GM12878 (cell line): Measurements from ENCODE around the gene SLC9A3. TPM values are rescaled to one million over a fixed set of nuclear protein-coding genes. Genes with fewer than 3 reads are reported as not detected.
A peak's percentile ranks its signal among the peaks of the same experiment; 100 is the strongest.

ENCODE experiments used
- ATAC-seq: fragments of 200-7000 bp; cut with Tn5 transposase; 3 replicates; pipeline ENCODE4 v1.9.1; 2020; ENCODE audit warnings: mild to moderate bottlenecking, moderate library complexity
- BruUV-seq: library from RNA; stranded (reverse); fragments of 400-500 nt; replicated peaks from 2 replicates; lab custom pipeline; 2021; lab: Mats Ljungman, UMichigan
- CTCF ChIA-PET: fragments of 300-600 bp; sonication (Branson Sonifier 250); formaldehyde crosslinking; extraction: SDS; loops from one replicate; lab custom pipeline; 2021; ENCODE audit warnings: inconsistent platforms; lab: Yijun Ruan, JAX
- POLR2A ChIA-PET: fragments of 350-600 bp; formaldehyde crosslinking; extraction: SDS; loops from one replicate; lab custom pipeline; 2021; ENCODE audit warnings: inconsistent platforms; lab: Charles Lee
- RAD21 ChIA-PET: fragments of 300-600 bp; sonication (Branson Sonifier 250); formaldehyde crosslinking; loops from one replicate; lab custom pipeline; 2023; ENCODE audit warnings: antibody characterized with exemption; ENCODE audit not compliant: unreplicated experiment; lab: Charles Lee
- SMC1A ChIA-PET: fragments of 300-600 bp; sonication (Branson Sonifier 250); formaldehyde crosslinking; loops from one replicate; lab custom pipeline; 2023; ENCODE audit not compliant: unreplicated experiment, uncharacterized antibody; lab: Charles Lee
- DNase-seq: peaks from one replicate; pipeline ENCODE4 v3.0.0-alpha.2; 2011; ENCODE audit warnings: low read depth, low spot score
- FAIRE-seq: peaks from 3 replicates; lab custom pipeline; 2011; peaks lifted over from hg19 to GRCh38; lab: Jason Lieb, UNC
- H2AFZ ChIP-seq: 2 replicates; pipeline ENCODE4 v1.6.0; 2011; ENCODE audit warnings: low read depth, low read length, control low read depth; ENCODE audit not compliant: control insufficient read depth
- H3K27ac ChIP-seq: 2 replicates; pipeline ENCODE4 v1.5.1; 2011; ENCODE audit warnings: control low read depth; ENCODE audit not compliant: control insufficient read depth, insufficient read depth
- H3K27me3 ChIP-seq, 2 experiments: replicated peaks in 1 of 2; 2 replicates each; pipeline versions ENCODE4 v1.6.0 to v1.6.1; 2011; ENCODE audit warnings: low read length in 1 of 2; ENCODE audit not compliant: control insufficient read depth in 2 of 2, insufficient read depth in 2 of 2
- H3K36me3 ChIP-seq, 2 experiments: 2 replicates each; pipeline ENCODE4 v1.5.1; 2011; ENCODE audit warnings: low read length in 1 of 2; ENCODE audit not compliant: control insufficient read depth in 2 of 2, insufficient read depth in 2 of 2
- H3K4me1 ChIP-seq: 2 replicates; pipeline ENCODE4 v1.6.1; 2011; ENCODE audit warnings: mild to moderate bottlenecking, low read length, moderate library complexity, mixed read lengths; ENCODE audit not compliant: control insufficient read depth, insufficient read depth
- H3K4me2 ChIP-seq: 2 replicates; pipeline ENCODE4 v1.6.0; 2011; ENCODE audit warnings: control low read depth; ENCODE audit not compliant: control insufficient read depth, insufficient read depth
- H3K4me3 ChIP-seq: fragments of 200-600 bp; sonication (generic); 2 replicates; pipeline ENCODE4 v1.5.1; 2016
- H3K79me2 ChIP-seq: 2 replicates; pipeline ENCODE4 v1.6.0; 2011; ENCODE audit warnings: low read length; ENCODE audit not compliant: control insufficient read depth, insufficient read depth
- H3K9ac ChIP-seq: 2 replicates; pipeline ENCODE4 v1.8.0; 2011; ENCODE audit warnings: low read length, control low read depth, mixed read lengths; ENCODE audit not compliant: control insufficient read depth, insufficient read depth
- H3K9me3 ChIP-seq: replicated peaks from 3 replicates; pipeline ENCODE4 v1.5.1; 2011; ENCODE audit warnings: mild to moderate bottlenecking, low read length; ENCODE audit not compliant: control insufficient read depth, insufficient read depth
- H4K20me1 ChIP-seq: 2 replicates; pipeline ENCODE4 v1.6.0; 2011; ENCODE audit not compliant: control insufficient read depth, insufficient read depth
- BCL11A ChIP-seq: IDR thresholded peaks from 2 replicates; pipeline ENCODE4 v1.6.1; 2011; ENCODE audit warnings: low read depth, low read length
- CEBPB ChIP-seq, 2 experiments: fragments of 150-350 bp in 1 of 2; IDR thresholded peaks; 2 replicates each; pipeline ENCODE4 v1.6.1; 2012 to 2014; ENCODE audit warnings: low read depth in 2 of 2, low read length in 2 of 2, borderline replicate concordance in 1 of 2, inconsistent platforms in 1 of 2
- CTCF ChIP-seq, 3 experiments: IDR thresholded peaks in 2 of 3; conservative IDR thresholded peaks in 1 of 3; 2 replicates each; pipeline ENCODE4 v1.5.1; 2011; ENCODE audit warnings: low read depth in 3 of 3, low read length in 3 of 3, mild to moderate bottlenecking in 3 of 3, control low read depth in 2 of 3, moderate library complexity in 2 of 3, inconsistent platforms in 1 of 3, mixed read lengths in 1 of 3; ENCODE audit not compliant: control insufficient read depth in 2 of 3, insufficient read depth in 1 of 3; ENCODE audit errors: extremely low read depth in 1 of 3
- FOXK2 ChIP-seq: fragments of 450-650 bp; IDR thresholded peaks from 2 replicates; pipeline ENCODE4 v1.6.1; 2017; ENCODE audit warnings: mild to moderate bottlenecking, moderate library complexity
- HCFC1 ChIP-seq: fragments of 150-350 bp; IDR thresholded peaks from 2 replicates; pipeline ENCODE4 v1.6.1; 2014; ENCODE audit warnings: low read length
- MYC ChIP-seq: IDR thresholded peaks from 2 replicates; pipeline ENCODE4 v1.6.1; 2011; ENCODE audit warnings: mild to moderate bottlenecking, low read length, moderate library complexity, inconsistent platforms; ENCODE audit not compliant: insufficient read depth, insufficient replicate concordance, insufficient read length, severe bottlenecking
- NFYA ChIP-seq: IDR thresholded peaks from 2 replicates; pipeline ENCODE4 v1.6.1; 2011; ENCODE audit warnings: low read depth, mild to moderate bottlenecking, low read length, improper control_type of control experiment, borderline replicate concordance
- NR2C2 ChIP-seq: IDR thresholded peaks from 2 replicates; pipeline ENCODE4 v1.6.1; 2011; ENCODE audit warnings: borderline replicate concordance, low read depth; ENCODE audit not compliant: control insufficient read depth, insufficient read length
- NRF1 ChIP-seq: conservative IDR thresholded peaks from 2 replicates; pipeline ENCODE4 v1.6.1; 2011; ENCODE audit warnings: mild to moderate bottlenecking, low read depth, low read length, improper control_type of control experiment
- POLR2AphosphoS2 ChIP-seq: IDR thresholded peaks from 2 replicates; pipeline ENCODE4 v1.6.1; 2011; ENCODE audit warnings: low read depth, mild to moderate bottlenecking, low read length, improper control_type of control experiment, moderate library complexity
- RAD21 ChIP-seq: IDR thresholded peaks from 2 replicates; pipeline ENCODE4 v1.6.1; 2011; ENCODE audit warnings: mild to moderate bottlenecking, low read depth, low read length, moderate library complexity; ENCODE audit not compliant: insufficient read depth
- RCOR1 ChIP-seq: conservative IDR thresholded peaks from 2 replicates; pipeline ENCODE4 v1.6.1; 2012; ENCODE audit warnings: low read depth, low read length, improper control_type of control experiment
- SMC3 ChIP-seq: IDR thresholded peaks from 2 replicates; pipeline ENCODE4 v1.6.1; 2011; ENCODE audit warnings: low read length, improper control_type of control experiment, borderline replicate concordance
- STAT1 ChIP-seq: fragments of 450-650 bp; conservative IDR thresholded peaks from 2 replicates; pipeline ENCODE4 v1.6.1; 2014; ENCODE audit warnings: antibody characterized with exemption, mild to moderate bottlenecking
- SUZ12 ChIP-seq: fragments of 200-600 bp; sonication (generic); IDR thresholded peaks from one replicate; pipeline ENCODE4 v1.6.1; 2018; ENCODE audit warnings: antibody characterized with exemption, mild to moderate bottlenecking; ENCODE audit not compliant: unreplicated experiment
- ZSCAN29 ChIP-seq: fragments of 450-650 bp; IDR thresholded peaks from 2 replicates; pipeline ENCODE4 v1.6.1; 2017; ENCODE audit warnings: mild to moderate bottlenecking, moderate library complexity
- WGBS: methylation state at CpG from one replicate; pipeline ENCODE4 v1.1.6; 2016; ENCODE audit warnings: low lambda C conversion rate; ENCODE audit not compliant: insufficient replicate concordance, insufficient coverage; ENCODE audit errors: missing lambda C conversion rate; 5-methylcytosine and 5-hydroxymethylcytosine counted together
- in situ Hi-C: fragments of 300-500 bp; cut with MboI; formaldehyde crosslinking; loops from 9 replicates; pipeline ENCODE4 v1.14.3; 2018; ENCODE audit warnings: mixed read lengths
- intact Hi-C: fragments of 100-400 bp; cut with micrococcal nuclease; formaldehyde crosslinking; loops from one replicate; pipeline ENCODE4 v1.14.2; 2022; ENCODE audit not compliant: unreplicated experiment
- polyA plus RNA-seq, 11 experiments: library from polyadenylated mRNA; depleted of rRNA in 4 of 11; unstranded in 6 of 11; stranded (reverse) in 5 of 11; fragments of >200 nt; fragmentation: Nextera tagmentation in 4 of 11; fragmentation: Illumina TruSeq in 1 of 11; extraction: Ambion mirVana in 4 of 11; extraction: Trizol in 1 of 11; gene quantifications; 1 replicate in 1 of 11; 2 replicates in 10 of 11; pipeline versions ENCODE4 v1.2.1 to v1.2.3, GENCODE V29; 2011 to 2016; ENCODE audit warnings: inconsistent platforms in 2 of 11, missing spikeins in 2 of 11, low read depth in 1 of 11
- total RNA-seq, 4 experiments: library from RNA; depleted of rRNA in 3 of 4; stranded (reverse); fragments of >200 nt in 3 of 4; fragmentation: Illumina TruSeq in 1 of 4; extraction: Trizol in 1 of 4; gene quantifications; 2 replicates each; pipeline versions ENCODE4 v1.2.1 to v1.2.3, GENCODE V29; 2013 to 2021

SLC9A3 gene
- total and polyA plus RNA-seq, 10 of the 15 experiments (the other 5 are each of a cell fraction or from before 2014, with no cell fraction given) = 0.04 to 5.2 (median 2.3) TPM; not detected in 1

GRCh38 chr5:446883-447263 lies 77.4 kb downstream of the SLC9A3 start:
- POLR2A ChIA-PET = interaction anchor here (0.7 to 1.5 kb wide), 7 partner anchors 10 to 227 kb away, joined by 3 to 9 read pairs (median 4); no protein-coding TSS in a partner anchor
- no peak for DNase-seq

More at GRCh38 chr5:446883-447263, 77.4 kb downstream of the SLC9A3 start:
- FAIRE-seq (peak; percentile 92), ATAC-seq (peak; percentile 61)
- Histone ChIP-seq H3K4me1 (peaks cover 5% of the 10 kb centered on the region), H3K4me2 (no peak overlapping the region), H3K9me3 (peaks cover 9% of the 10 kb centered on the region; the same call in 2 of the 3 replicates), H2AFZ (no peak overlapping the region), H3K27ac (no peak overlapping the region), H3K4me3 (no peak overlapping the region), H3K9ac (no peak overlapping the region), H3K27me3 (no peaks in the 10 kb centered on the region), H4K20me1 (no peaks in the 10 kb centered on the region), H3K79me2 (peaks cover 31% of the 10 kb centered on the region), H3K36me3 (peaks cover 18 to 34% of the 10 kb centered on the region in 2 experiments)
- peak; percentile 64 to 73 (median 66) for TF ChIP-seq CTCF (IDR thresholded peaks at IDR 0.05 in 2 of 3, conservative IDR thresholded peaks at IDR 0.05 in 1 of 3; ENCODE audit: control insufficient read depth in 2 of 3, extremely low read depth in 1 of 3, insufficient read depth in 1 of 3, low read depth in 3 of 3, low read length in 3 of 3)
- peak; percentile 55 for TF ChIP-seq RAD21
- TF ChIP-seq FOXK2 = no peak
- no peak; the same call in 1 of the 2 replicates for TF ChIP-seq STAT1
- no peak for TF ChIP-seq NFYA
- TF ChIP-seq ZSCAN29 = no peak
- TF ChIP-seq NR2C2 = no peak
- TF ChIP-seq NRF1 = no peak
- no peak for TF ChIP-seq MYC
- TF ChIP-seq SUZ12 = no peak
- TF ChIP-seq RCOR1 = no peak
- TF ChIP-seq BCL11A = no peak
- peak; percentile 66; the same call in 1 of the 2 replicates for TF ChIP-seq SMC3
- TF ChIP-seq POLR2AphosphoS2 = no peak
- TF ChIP-seq HCFC1 = no peak
- TF ChIP-seq CEBPB (IDR thresholded peaks at IDR 0.05; ENCODE audit: borderline replicate concordance in 1 of 2, low read depth in 2 of 2, low read length in 2 of 2) = no peak
- in situ Hi-C loops (no loop called here), intact Hi-C loops (no loop called here)
- CTCF ChIA-PET = interaction anchor here (0.6 to 4.5 kb wide), 29 partner anchors 8 to 895 kb away, joined by 3 to 46 read pairs (median 4); partner anchors contain the start of gene AHRR
- SMC1A ChIA-PET = interaction anchor here (0.6 to 2.3 kb wide), 16 partner anchors 8 to 454 kb away, joined by 3 to 15 read pairs (median 4); no protein-coding TSS in a partner anchor
- no TSS peak for BruUV-seq
- RAD21 ChIA-PET = interaction anchor here (0.9 to 2.6 kb wide), 9 partner anchors 12 to 456 kb away, joined by 3 to 30 read pairs (median 5); partner anchors contain the start of genes AHRR, BRD9 and TRIP13
- 54% methylated on average over 7 of the region's 7 CpGs for WGBS
